BLaER1 (cell line): Measurements from ENCODE around the gene FOLR1.
"Not testable (repeated sequence)": the region's sequence is repeated elsewhere in the genome, so short reads cannot be mapped to it uniquely, and the experiment has no call there.

Source experiments
- H3K27ac ChIP-seq: shearing (Covaris generic); formaldehyde crosslinking; 2 replicates; pipeline ENCODE4 v1.8.1; 2022
- H3K27me3 ChIP-seq: shearing (Covaris generic); formaldehyde crosslinking; 2 replicates; pipeline ENCODE4 v1.8.1; 2022
- H3K36me3 ChIP-seq: shearing (Covaris generic); formaldehyde crosslinking; 2 replicates; pipeline ENCODE4 v1.8.1; 2022
- H3K4me1 ChIP-seq: shearing (Covaris generic); formaldehyde crosslinking; 2 replicates; pipeline ENCODE4 v1.8.1; 2022
- H3K4me2 ChIP-seq: shearing (Covaris generic); formaldehyde crosslinking; 2 replicates; pipeline ENCODE4 v1.8.1; 2022
- H3K4me3 ChIP-seq: shearing (Covaris generic); formaldehyde crosslinking; 2 replicates; pipeline ENCODE4 v1.8.1; 2022
- H3K9ac ChIP-seq: shearing (Covaris generic); formaldehyde crosslinking; 2 replicates; pipeline ENCODE4 v1.8.1; 2022
- H3K9me3 ChIP-seq: shearing (Covaris generic); formaldehyde crosslinking; 2 replicates; pipeline ENCODE4 v1.8.1; 2022
- H4K20me1 ChIP-seq: shearing (Covaris generic); formaldehyde crosslinking; 2 replicates; pipeline ENCODE4 v1.8.1; 2022
- Cebpa-rat ChIP-seq: shearing (Covaris generic); IDR thresholded peaks from 2 replicates; pipeline ENCODE4 v1.8.1; 2022

The FOLR1 gene

DNA sequence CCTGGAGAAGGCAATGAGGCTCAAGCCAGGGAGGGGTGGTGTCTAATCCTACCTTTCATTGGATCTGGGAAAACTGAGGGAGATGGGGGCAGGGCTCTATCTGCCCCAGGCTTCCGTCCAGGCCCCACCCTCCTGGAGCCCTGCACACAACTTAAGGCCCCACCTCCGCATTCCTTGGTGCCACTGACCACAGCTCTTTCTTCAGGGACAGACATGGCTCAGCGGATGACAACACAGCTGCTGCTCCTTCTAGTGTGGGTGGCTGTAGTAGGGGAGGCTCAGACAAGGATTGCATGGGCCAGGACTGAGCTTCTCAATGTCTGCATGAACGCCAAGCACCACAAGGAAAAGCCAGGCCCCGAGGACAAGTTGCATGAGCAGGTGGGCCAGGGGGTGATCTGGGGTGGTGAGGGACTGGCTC, at the start of gene FOLR1:
Gene FOLR1, plus strand, starts transcription at position 180 of the 421 bp plus-strand sequence. Its CDS starts 34 bp downstream, at position 214.
- no peaks in the 10 kb centered on the region for H3K27me3 ChIP-seq
- no peak within 1 kb of the TSS for H3K27ac ChIP-seq
- no peak for TF ChIP-seq Cebpa-rat
- H4K20me1 ChIP-seq = no peaks in the 10 kb centered on the region
- no peaks in the 10 kb centered on the region for H3K36me3 ChIP-seq
- peaks cover 15% of the 10 kb centered on the region; the same call in 1 of the 2 replicates for H3K4me1 ChIP-seq
- no peak within 1 kb of the TSS for H3K4me2 ChIP-seq
- H3K9me3 ChIP-seq = no peaks in the 10 kb centered on the region
- H3K4me3 ChIP-seq = no peak within 1 kb of the TSS
- no peak within 1 kb of the TSS for H3K9ac ChIP-seq

DNA sequence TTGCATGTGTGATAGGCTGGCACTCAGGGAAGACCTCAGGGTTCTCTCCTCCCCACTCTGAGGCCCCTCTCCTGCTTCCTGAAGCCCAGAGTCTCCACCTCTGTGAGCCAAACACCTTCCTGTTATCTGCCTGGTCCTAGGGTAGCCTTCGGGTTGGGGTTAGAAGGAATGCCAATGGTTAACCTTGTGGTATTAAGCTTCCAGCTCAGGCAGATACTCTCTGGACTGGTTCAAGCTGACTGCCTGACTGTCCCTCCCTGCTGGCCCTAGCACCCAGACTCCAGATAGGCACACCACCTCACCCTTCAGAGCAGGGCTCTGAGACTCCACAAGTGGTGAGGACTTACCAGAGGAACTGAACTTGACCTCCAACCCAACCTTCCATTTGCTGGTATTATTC, 49.4 kb upstream of the FOLR1 start:
- H3K27ac ChIP-seq, H3K9ac ChIP-seq, H4K20me1 ChIP-seq: not testable (repeated sequence)

DNA sequence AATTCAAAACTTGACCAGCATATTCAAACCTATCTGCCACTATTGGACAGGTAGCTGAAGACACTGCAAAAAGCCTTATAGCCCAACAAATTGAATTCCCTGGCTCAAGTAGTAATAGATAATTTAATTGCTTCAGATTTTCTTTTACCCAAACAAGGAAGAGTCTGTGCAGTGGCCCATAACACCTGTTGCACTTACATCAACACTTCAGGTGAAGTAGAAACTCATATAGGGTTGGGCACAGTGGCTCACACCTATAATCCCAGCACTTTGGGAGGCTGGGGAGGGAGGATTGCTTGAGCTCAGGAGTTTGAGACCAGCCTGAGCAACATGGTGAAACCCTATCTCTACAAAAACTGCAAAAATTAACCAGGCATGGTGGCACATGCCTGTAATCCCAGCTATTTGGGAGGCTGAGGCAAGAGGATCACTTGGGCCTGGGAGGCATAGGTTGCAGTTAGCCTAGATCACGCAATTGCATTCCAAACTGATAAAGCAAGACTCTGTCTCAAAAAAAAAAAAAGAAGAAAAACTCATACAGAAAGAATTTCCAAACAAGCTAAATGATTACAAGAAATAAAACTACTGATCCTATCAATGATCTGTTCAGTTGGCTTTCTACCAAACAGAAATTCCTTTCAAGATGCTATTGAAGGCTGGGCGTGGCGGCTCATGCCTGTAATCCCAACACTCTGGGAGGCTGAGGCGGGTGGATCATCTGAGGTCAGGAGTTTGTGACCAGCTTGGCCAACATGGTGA, 47.0 kb upstream of the FOLR1 start:
- Histone ChIP-seq H3K27me3 (no peaks in the 10 kb centered on the region), H3K9ac (no peak overlapping the region), H3K4me1 (no peaks in the 10 kb centered on the region), H3K36me3 (no peaks in the 10 kb centered on the region), H4K20me1 (no peaks in the 10 kb centered on the region), H3K9me3 (no peaks in the 10 kb centered on the region), H3K27ac (no peak overlapping the region), H3K4me3 (no peak overlapping the region), H3K4me2 (no peak overlapping the region)
- TF ChIP-seq Cebpa-rat = no peak

More for the DNA sequence above, 49.4 kb upstream of the FOLR1 start:
- H3K4me1 ChIP-seq, H3K9me3 ChIP-seq, H3K36me3 ChIP-seq, H3K27me3 ChIP-seq, H3K4me2 ChIP-seq, H3K4me3 ChIP-seq: not testable (repeated sequence)

DNA sequence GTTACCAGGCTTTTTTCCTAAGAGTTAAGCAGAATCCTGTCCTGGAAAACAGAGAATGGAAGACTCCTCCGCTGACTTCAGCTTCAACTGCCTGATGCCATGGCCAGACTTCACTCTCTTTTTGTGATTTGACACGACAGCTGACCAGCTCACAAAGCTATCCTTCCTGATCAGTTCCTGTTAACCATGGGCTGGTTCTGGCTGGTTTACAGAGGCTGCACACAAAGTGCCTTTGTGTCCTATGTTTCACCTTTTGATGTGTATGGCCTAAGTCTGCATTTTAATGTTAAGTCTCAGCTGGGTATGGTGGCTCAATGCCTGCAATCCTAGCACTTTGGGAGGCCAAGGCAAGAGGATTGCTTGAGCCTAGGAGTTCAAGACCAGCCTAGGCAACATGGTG, 45.3 kb upstream of the FOLR1 start:
- TF ChIP-seq Cebpa-rat = no peak

DNA sequence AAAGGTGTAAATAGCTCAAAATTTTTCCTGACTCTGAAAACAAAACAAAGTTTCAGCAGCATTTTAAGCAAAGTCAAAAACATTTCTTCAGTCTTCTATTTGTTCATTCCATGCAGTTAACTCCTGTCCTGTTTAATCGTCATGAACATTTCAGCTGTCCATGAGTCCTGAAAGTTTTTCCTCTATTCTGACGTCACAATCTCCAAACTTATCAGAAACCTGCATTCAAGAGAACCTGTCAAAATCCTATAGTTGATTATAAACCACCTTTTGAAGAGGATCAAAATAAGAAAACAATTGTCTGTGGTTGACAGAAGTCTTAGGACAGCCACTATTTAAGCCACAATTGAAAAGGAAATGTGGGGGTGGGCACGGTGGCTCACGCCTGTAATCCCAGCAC, 41.1 kb upstream of the FOLR1 start:
- no peak for TF ChIP-seq Cebpa-rat
- Histone ChIP-seq H3K4me1 (no peaks in the 10 kb centered on the region), H3K4me2 (no peak overlapping the region), H3K9me3 (no peaks in the 10 kb centered on the region), H3K36me3 (no peaks in the 10 kb centered on the region), H4K20me1 (no peaks in the 10 kb centered on the region), H3K9ac (no peak overlapping the region), H3K4me3 (no peak overlapping the region), H3K27me3 (no peaks in the 10 kb centered on the region), H3K27ac (no peak overlapping the region)

More for the DNA sequence above, 45.3 kb upstream of the FOLR1 start:
- no peak overlapping the region for H3K4me3 ChIP-seq
- H3K27ac ChIP-seq = no peak overlapping the region
- H3K4me2 ChIP-seq = no peak overlapping the region
- no peaks in the 10 kb centered on the region for H3K9me3 ChIP-seq
- no peak overlapping the region for H3K9ac ChIP-seq
- H4K20me1 ChIP-seq = no peaks in the 10 kb centered on the region
- no peaks in the 10 kb centered on the region for H3K27me3 ChIP-seq
- no peaks in the 10 kb centered on the region for H3K36me3 ChIP-seq
- H3K4me1 ChIP-seq = no peaks in the 10 kb centered on the region

DNA sequence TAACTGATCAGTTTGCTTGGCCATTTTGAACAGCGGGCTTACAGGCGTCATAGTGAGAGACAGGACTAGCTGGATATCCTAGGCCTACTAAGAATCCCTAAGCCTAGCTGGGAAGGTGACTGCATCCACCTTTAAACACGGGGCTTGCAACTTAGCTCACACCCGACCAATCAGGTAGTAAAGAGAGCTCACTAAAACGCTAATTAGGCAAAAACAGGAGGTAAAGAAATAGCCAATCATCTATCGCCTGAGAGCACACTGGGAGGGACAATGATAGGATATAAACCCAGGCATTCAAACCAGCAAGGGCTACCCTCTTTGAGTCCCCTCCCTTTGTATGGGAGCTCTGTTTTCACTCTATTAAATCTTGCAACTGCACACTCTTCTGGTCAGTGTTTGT, 38.1 kb upstream of the FOLR1 start:
- H3K9ac ChIP-seq, H3K9me3 ChIP-seq, H3K27me3 ChIP-seq, H3K4me2 ChIP-seq, H3K27ac ChIP-seq, H3K36me3 ChIP-seq, H3K4me3 ChIP-seq, H3K4me1 ChIP-seq, H4K20me1 ChIP-seq: not testable (repeated sequence)

DNA sequence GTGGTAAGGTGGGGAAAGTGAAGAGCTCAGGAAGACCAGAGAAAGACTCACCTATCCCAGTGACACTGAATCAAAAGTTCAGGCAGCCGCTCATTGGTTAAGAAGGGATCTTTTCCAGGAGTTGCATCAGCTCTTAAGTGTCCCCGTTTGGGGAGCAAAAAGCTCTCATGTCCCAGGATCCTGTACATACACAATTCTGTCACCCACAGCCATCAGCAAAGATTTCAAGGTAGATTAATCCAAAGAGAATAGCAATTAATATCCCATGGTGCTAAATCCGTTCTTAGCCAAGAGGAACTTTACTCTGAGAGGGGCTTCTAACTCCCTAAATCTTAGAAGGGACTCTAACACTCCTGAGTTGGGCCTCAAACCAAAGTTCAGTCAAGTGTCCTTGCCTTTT, 37.1 kb upstream of the FOLR1 start:
- TF ChIP-seq Cebpa-rat = no peak
- H3K27me3 ChIP-seq = no peaks in the 10 kb centered on the region

DNA sequence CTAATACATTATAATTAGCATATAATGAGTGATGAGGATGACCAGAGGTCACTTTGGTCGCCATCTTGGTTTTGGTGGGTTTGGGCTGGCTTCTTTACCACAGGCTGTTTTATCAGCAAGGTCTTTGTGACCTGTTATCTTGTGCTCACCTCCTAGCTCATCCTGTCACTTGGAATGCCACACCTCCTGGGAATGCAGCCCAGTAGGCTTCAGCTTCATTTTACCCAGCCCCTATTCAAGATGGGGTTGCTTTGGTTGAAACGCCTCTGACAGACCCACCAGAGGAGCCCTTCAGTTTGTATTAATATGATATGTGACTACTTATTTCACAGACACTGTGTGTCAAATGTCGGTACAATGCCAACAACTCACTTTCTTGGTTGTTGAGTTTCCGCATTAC, 36.2 kb upstream of the FOLR1 start:
- Histone ChIP-seq H4K20me1 (no peaks in the 10 kb centered on the region), H3K4me3 (no peak overlapping the region), H3K36me3 (no peaks in the 10 kb centered on the region), H3K4me2 (no peak overlapping the region), H3K4me1 (no peaks in the 10 kb centered on the region), H3K27me3 (no peaks in the 10 kb centered on the region), H3K27ac (no peak overlapping the region), H3K9ac (no peak overlapping the region), H3K9me3 (no peaks in the 10 kb centered on the region)
- no peak for TF ChIP-seq Cebpa-rat

More for the DNA sequence above, 37.1 kb upstream of the FOLR1 start:
- Histone ChIP-seq H3K4me1 (no peaks in the 10 kb centered on the region), H3K27ac (no peak overlapping the region), H4K20me1 (no peaks in the 10 kb centered on the region), H3K9ac (no peak overlapping the region), H3K4me2 (no peak overlapping the region), H3K36me3 (no peaks in the 10 kb centered on the region), H3K9me3 (no peaks in the 10 kb centered on the region), H3K4me3 (no peak overlapping the region)

DNA sequence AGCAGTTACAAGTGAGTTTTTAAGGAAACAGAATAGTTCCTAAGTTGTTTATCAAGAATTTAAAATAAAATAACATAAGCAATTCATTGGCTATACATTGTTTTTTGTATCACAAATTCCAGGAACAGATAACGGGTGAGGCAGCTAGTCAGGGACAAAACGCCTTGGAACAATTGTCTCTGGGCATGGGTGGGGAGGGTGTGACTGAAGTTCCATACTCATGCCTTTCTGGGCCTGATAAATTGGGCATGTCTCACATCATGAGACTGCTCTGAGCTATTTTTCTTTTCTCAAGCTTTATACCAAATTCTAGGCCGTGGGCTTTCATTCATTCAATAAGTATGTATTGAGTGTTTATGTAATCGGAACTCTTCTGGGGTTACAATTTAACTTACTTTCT, 34.8 kb upstream of the FOLR1 start:
- Histone ChIP-seq H3K9ac (no peak overlapping the region), H3K4me1 (no peaks in the 10 kb centered on the region), H3K9me3 (no peaks in the 10 kb centered on the region), H4K20me1 (no peaks in the 10 kb centered on the region), H3K27me3 (no peaks in the 10 kb centered on the region), H3K4me2 (no peak overlapping the region), H3K4me3 (no peak overlapping the region), H3K27ac (no peak overlapping the region), H3K36me3 (no peaks in the 10 kb centered on the region)
- TF ChIP-seq Cebpa-rat = no peak

DNA sequence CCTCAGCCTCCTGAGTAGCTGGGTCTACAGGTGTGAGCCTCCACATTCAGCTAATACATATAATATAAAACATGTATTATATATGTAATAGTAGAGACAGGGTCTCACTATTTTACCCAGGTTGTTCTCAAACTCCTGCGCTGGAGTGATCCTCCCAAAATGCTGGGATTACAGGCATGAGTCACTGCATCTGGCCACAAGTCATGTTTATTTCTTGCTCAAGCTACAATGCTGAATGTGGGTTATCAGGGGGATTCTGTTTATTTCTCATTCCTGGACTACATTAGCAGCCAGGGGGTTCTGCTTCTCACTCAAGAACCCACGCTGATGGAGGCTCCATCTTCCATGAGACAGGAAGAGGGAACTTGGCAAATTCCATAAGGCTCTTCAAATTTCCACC, 31.6 kb upstream of the FOLR1 start:
- no peaks in the 10 kb centered on the region for H4K20me1 ChIP-seq
- no peak for TF ChIP-seq Cebpa-rat
- no peaks in the 10 kb centered on the region for H3K4me1 ChIP-seq
- no peak overlapping the region for H3K9ac ChIP-seq
- no peak overlapping the region for H3K4me2 ChIP-seq
- H3K27ac ChIP-seq = no peak overlapping the region
- H3K36me3 ChIP-seq = no peaks in the 10 kb centered on the region
- no peaks in the 10 kb centered on the region for H3K27me3 ChIP-seq
- no peaks in the 10 kb centered on the region for H3K9me3 ChIP-seq
- no peak overlapping the region for H3K4me3 ChIP-seq
